Dendritic cell treated with granulocyte-macrophage colony-stimulating factor and Interleukin-4, amounts not matched to agents 40 ng/mL and 50 ng/mL, for 4 days (primary cell): ENCODE data around the gene MBD6.

ENCODE experiments used
- H3K27ac Mint-ChIP-seq: one replicate; pipeline ENCODE4 v1.8.0; 2022; ENCODE audit warnings: mild to moderate bottlenecking, mixed read lengths
- H3K27me3 Mint-ChIP-seq: one replicate; pipeline ENCODE4 v1.8.0; 2022; ENCODE audit warnings: mild to moderate bottlenecking, mixed read lengths
- H3K36me3 Mint-ChIP-seq: one replicate; pipeline ENCODE4 v1.8.0; 2022; ENCODE audit warnings: low read depth, mixed read lengths
- H3K4me1 Mint-ChIP-seq: one replicate; pipeline ENCODE4 v1.8.0; 2022; ENCODE audit warnings: low read depth, mixed read lengths
- H3K4me3 Mint-ChIP-seq: one replicate; pipeline ENCODE4 v1.8.0; 2022; ENCODE audit warnings: mild to moderate bottlenecking, moderate library complexity, mixed read lengths
- H3K9me3 Mint-ChIP-seq: one replicate; pipeline ENCODE4 v1.8.0; 2022; ENCODE audit warnings: mixed read lengths
- intact Hi-C: fragments of 100-400 bp; cut with micrococcal nuclease; formaldehyde crosslinking; loops from one replicate; pipeline ENCODE4 v1.15.0; 2022

The MBD6 gene, protein sequence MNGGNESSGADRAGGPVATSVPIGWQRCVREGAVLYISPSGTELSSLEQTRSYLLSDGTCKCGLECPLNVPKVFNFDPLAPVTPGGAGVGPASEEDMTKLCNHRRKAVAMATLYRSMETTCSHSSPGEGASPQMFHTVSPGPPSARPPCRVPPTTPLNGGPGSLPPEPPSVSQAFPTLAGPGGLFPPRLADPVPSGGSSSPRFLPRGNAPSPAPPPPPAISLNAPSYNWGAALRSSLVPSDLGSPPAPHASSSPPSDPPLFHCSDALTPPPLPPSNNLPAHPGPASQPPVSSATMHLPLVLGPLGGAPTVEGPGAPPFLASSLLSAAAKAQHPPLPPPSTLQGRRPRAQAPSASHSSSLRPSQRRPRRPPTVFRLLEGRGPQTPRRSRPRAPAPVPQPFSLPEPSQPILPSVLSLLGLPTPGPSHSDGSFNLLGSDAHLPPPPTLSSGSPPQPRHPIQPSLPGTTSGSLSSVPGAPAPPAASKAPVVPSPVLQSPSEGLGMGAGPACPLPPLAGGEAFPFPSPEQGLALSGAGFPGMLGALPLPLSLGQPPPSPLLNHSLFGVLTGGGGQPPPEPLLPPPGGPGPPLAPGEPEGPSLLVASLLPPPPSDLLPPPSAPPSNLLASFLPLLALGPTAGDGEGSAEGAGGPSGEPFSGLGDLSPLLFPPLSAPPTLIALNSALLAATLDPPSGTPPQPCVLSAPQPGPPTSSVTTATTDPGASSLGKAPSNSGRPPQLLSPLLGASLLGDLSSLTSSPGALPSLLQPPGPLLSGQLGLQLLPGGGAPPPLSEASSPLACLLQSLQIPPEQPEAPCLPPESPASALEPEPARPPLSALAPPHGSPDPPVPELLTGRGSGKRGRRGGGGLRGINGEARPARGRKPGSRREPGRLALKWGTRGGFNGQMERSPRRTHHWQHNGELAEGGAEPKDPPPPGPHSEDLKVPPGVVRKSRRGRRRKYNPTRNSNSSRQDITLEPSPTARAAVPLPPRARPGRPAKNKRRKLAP

DNA sequence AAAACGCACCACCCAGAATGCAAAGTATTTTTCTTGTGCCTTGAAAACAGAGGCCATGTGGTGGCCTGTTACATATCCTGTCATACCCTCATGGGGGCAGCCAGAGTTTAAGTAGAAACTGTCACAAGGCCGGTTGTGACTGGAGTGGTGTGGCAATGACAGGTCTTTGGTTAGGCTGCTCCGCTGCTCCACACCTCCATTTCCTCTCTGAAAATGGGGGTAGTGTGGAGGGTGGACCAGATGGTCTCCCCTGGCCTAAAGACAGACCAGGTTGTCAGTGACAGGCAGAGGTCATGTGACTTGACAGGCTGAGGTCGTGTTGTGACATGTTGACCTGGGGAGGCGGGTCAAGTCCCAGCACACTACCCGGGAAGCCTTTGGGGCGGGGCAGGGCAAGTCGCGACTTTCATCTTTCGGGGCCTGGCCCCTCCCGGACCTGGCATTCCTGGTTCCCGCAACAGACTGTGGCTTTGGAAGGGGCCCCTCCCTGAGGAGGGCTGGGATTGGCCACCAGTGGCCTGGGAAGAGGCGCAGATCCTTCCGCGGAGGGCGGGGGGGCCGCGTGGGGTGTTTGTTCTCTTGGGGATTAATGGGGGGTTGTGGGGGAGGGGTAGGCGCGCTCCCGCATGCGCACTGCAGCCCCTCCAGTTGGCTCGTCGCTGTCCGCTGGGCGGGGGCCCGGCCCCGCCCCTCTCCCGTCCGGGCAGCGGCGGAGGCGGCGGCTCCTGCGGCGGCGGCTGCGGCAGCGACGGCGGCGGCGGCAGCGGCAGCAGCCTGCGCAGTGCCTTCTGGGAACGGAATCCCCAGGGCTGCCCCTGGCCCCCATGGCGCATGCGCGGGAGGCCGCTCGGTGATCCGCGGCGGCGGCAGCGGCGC, at the start of gene MBD6:
TSS of gene MBD6 (plus strand) at position 814 of the 876 bp plus-strand sequence. CDS start 1,480 bp downstream, outside the sequence.
- intact Hi-C loops = no loop called here
- Mint-ChIP-seq H3K4me3 (peak within 1 kb of the TSS; percentile 95), H3K27me3 (no peaks in the 10 kb centered on the region), H3K4me1 (peaks cover 79% of the 10 kb centered on the region), H3K27ac (peak within 1 kb of the TSS; percentile 98), H3K36me3 (peaks cover 73% of the 10 kb centered on the region), H3K9me3 (no peaks in the 10 kb centered on the region)

DNA sequence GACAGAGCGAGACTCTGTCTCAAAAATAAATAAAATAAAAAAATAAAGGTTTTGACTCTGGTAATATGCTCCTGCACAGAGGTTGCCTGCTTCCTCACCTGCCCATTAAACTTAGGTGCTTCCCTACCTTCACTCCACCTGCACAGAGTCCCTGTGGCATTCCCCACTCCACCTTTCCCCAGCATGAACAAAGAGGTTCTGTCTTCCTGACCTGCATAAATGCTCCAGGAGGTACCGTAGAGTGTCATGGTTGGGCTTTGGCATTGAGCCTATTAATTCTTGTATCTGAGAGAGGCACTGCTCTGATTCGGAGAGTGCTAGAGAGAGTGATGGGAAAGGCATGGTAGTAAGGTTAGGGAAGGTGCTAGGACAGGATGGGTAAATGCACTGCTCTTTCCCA, 49.2 kb upstream of the MBD6 start:
- Mint-ChIP-seq H3K4me3 (no peak overlapping the region), H3K27me3 (no peaks in the 10 kb centered on the region), H3K36me3 (peaks cover 95% of the 10 kb centered on the region), H3K9me3 (no peaks in the 10 kb centered on the region), H3K27ac (no peak overlapping the region), H3K4me1 (peaks cover 65% of the 10 kb centered on the region)
- intact Hi-C loops = no loop called here

DNA sequence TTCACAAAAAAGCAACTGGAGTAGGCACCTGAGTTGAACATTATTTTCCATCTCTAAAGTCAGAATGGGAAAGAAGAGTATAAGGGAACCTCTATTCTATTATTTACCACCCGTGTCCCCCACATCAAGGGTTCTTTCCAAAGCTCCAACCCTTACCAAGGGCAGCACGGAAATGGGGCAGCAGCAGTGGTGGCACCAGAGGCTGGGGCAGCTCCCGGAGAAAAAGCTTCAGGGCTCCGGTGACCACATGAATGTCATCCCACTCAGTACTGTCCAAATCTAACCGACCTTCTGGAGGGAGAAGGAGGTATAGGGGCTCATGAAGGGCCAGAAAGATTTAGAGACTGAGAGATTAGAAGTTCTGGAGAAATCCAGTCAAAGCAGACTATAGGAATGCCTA, 48.7 kb upstream of the MBD6 start:
- Mint-ChIP-seq H3K9me3 (no peaks in the 10 kb centered on the region), H3K36me3 (peaks cover 90% of the 10 kb centered on the region), H3K27ac (no peak overlapping the region)

DNA sequence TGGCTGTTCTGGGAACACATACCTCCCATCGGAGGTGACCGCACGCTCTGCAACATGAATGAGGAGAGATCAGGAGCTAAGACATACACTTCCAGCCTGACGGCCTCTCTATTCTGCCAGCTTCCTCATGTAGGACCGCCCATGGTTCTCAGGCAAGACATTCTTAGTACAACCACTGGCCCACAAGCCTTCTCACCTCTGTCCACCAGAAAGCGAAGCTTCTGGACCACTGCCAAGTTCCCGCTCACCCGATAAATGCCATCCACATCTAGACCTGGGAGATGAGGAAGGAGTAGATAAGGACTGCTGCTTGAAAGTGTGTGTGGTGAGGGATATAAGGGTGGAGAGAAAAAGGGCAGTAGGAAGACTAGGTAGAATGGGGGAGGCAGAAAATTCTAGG, 48.2 kb upstream of the MBD6 start:
- peak overlapping the region; percentile 35 for H3K27ac Mint-ChIP-seq
- H3K27me3 Mint-ChIP-seq = no peaks in the 10 kb centered on the region
- H3K4me1 Mint-ChIP-seq = peaks cover 73% of the 10 kb centered on the region
- H3K4me3 Mint-ChIP-seq = peak overlapping the region; percentile 47
- H3K36me3 Mint-ChIP-seq = peaks cover 85% of the 10 kb centered on the region
- intact Hi-C loops = no loop called here
- no peaks in the 10 kb centered on the region for H3K9me3 Mint-ChIP-seq

More for the DNA sequence above, 48.7 kb upstream of the MBD6 start:
- Mint-ChIP-seq H3K4me1 (peaks cover 68% of the 10 kb centered on the region), H3K4me3 (no peak overlapping the region), H3K27me3 (no peaks in the 10 kb centered on the region)
- intact Hi-C loops = no loop called here

DNA sequence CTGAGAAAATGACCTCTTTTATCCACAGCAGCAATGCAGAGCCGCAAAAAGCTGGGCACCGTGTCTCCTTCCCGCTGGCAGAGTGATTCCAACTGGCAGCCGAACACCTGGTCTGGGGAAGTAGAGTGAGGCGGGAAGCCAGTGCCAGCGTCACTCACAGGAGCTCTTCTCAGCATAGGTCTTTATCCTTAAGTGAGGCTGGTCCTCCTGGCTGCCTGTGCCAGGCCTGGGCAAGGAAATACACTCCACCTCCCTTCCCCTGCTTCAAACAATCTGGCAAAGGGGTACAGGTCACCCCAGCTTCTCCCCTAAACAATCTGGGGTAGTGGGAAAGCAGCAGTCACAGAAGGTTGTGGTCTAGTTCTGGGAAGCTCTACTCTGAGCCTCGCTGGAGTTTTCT, 47.8 kb upstream of the MBD6 start:
- Mint-ChIP-seq H3K27me3 (no peaks in the 10 kb centered on the region), H3K36me3 (peaks cover 80% of the 10 kb centered on the region), H3K4me3 (peak overlapping the region; percentile 47), H3K4me1 (peaks cover 77% of the 10 kb centered on the region), H3K27ac (peak overlapping the region; percentile 35), H3K9me3 (no peaks in the 10 kb centered on the region)
- intact Hi-C loops = no loop called here

DNA sequence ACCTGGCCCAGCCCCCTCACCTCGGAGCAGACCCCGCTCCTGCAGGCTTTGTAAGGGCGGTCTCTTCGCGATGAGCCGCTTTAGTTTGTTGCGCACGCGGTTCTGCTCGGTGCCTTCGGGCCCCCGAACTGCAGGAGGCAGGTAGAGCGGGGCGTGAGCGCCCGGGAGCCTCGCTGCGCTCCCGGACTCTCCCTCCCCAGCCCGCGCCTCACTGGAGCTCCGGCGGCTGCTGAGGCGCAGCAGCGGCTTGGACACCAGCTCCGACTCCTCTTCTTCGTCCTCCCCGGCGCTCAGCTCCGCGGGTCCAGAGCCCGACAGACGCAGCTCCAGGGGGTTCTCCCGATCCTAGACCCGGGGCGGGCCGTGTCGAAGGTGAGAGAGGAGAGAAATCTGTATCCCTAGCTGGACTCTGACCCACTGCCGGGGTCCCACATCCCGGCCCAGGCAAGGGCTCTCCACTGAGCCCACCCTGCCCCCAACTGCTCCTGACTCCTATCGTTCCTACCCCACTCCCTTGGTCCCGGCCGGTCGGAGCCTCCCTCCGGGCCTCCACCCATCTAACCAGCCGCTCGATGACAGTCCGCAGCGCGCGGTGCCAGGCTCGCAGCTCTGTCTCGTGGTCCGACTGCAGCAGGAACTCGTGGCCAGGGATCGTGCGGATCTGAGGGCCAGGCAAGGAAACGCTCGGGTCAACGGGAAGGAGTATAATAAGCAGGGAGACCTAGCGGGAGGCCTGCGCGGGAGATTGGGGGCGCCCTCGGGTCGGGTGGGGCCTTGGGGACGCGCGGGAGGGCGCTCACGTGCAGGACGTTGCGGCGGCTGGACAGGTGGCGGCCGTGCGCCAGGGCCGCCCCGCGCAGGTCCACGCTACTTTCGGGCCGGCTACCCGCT, 47.1 kb upstream of the MBD6 start:
- Mint-ChIP-seq H3K27ac (peak overlapping the region; percentile 97), H3K4me3 (peak overlapping the region; percentile 96), H3K9me3 (no peaks in the 10 kb centered on the region), H3K36me3 (peaks cover 74% of the 10 kb centered on the region), H3K27me3 (no peaks in the 10 kb centered on the region), H3K4me1 (peaks cover 84% of the 10 kb centered on the region)
- intact Hi-C loops = loop anchor here (1.0 to 2.0 kb wide), 2 partner anchors 17 to 48 kb away; partner anchors contain the start of gene GLI1

DNA sequence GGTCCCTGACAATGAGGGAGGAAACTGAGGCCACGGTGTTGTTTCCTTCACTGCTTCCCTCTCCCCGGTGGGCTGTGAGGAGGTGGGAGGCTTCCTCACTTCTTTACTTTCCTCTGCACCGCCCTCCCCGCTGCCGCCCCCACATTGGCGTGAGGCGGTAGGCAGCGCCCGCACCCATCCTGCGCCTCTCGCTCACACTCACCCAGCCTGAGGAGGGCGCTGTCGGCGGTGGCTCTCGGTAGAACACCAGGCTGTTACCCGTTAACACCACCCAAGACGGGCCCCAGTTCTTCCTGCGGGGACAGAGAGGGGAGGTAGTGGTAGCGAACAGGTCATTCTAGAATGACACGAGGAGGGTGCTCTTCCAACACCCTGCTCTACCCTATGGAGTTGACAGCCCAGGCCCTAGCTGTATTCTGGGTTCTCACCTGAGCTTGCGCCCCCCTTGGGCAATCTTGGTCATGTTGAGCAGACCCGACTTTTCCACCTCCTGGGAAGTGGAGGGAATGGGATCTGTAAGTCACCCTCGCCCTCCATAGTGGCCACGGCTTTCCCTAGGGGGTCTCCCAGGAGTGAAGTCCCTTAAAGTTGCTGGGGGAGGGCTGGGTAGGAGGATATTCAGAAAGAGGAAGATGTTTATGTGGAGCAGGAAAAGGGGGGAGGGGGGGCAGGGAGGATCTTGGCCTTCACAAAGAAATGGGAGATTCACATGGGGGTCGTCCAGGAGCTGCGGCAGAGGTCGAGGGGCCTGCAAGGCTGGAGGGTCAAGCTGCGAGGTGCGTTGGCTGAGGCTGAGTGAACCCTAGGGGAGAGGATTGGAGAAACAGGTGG, 46.2 kb upstream of the MBD6 start:
- Mint-ChIP-seq H3K4me1 (peaks cover 87% of the 10 kb centered on the region), H3K36me3 (peaks cover 65% of the 10 kb centered on the region), H3K27me3 (no peaks in the 10 kb centered on the region), H3K9me3 (no peaks in the 10 kb centered on the region), H3K27ac (peak overlapping the region; percentile 97), H3K4me3 (peak overlapping the region; percentile 96)
- intact Hi-C loops = loop anchor here (1.0 to 2.0 kb wide), 2 partner anchors 18 to 47 kb away; partner anchors contain the start of gene GLI1

DNA sequence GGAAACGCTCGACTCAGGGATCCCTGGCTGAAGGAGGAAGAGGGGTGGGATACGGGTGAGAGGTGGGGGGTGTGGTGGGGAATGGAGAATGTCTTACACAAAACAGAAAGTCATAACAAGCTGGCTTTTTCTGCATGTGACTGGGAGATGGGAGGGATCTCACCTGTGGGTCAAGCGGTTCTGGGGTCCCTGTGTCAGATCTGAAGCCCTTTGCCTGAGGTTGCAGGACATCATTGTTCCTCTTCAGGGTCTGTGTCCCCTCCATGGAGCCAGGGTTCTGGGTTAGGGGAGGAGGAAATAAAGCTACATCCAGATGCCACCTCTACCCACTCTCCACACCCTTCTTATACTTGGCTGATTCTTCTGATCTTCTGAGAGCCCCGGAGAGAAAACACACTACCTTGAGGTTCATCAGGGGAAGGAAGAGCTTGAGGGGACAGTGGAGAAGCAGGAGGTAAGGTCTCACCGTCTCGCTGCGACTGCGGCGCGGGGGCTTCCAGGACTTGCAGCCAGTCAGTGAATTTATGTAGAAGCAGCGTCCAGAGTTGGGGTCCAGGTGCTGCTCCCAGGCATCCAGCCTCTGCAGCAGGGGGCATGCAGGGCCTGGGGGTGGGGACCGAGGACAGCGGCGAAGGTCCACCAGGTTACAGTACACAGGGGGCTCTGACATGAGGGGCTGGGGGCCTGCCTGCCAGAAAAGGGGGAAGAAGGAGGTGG, 45.5 kb upstream of the MBD6 start:
- no peaks in the 10 kb centered on the region for H3K9me3 Mint-ChIP-seq
- H3K36me3 Mint-ChIP-seq = peaks cover 57% of the 10 kb centered on the region
- no peaks in the 10 kb centered on the region for H3K27me3 Mint-ChIP-seq
- H3K27ac Mint-ChIP-seq = peak overlapping the region; percentile 97
- peaks cover 84% of the 10 kb centered on the region for H3K4me1 Mint-ChIP-seq
- H3K4me3 Mint-ChIP-seq = peak overlapping the region; percentile 96
- intact Hi-C loops = loop anchor here (1.0 to 2.0 kb wide), 2 partner anchors 18 to 46 kb away; partner anchors contain the start of gene GLI1

DNA sequence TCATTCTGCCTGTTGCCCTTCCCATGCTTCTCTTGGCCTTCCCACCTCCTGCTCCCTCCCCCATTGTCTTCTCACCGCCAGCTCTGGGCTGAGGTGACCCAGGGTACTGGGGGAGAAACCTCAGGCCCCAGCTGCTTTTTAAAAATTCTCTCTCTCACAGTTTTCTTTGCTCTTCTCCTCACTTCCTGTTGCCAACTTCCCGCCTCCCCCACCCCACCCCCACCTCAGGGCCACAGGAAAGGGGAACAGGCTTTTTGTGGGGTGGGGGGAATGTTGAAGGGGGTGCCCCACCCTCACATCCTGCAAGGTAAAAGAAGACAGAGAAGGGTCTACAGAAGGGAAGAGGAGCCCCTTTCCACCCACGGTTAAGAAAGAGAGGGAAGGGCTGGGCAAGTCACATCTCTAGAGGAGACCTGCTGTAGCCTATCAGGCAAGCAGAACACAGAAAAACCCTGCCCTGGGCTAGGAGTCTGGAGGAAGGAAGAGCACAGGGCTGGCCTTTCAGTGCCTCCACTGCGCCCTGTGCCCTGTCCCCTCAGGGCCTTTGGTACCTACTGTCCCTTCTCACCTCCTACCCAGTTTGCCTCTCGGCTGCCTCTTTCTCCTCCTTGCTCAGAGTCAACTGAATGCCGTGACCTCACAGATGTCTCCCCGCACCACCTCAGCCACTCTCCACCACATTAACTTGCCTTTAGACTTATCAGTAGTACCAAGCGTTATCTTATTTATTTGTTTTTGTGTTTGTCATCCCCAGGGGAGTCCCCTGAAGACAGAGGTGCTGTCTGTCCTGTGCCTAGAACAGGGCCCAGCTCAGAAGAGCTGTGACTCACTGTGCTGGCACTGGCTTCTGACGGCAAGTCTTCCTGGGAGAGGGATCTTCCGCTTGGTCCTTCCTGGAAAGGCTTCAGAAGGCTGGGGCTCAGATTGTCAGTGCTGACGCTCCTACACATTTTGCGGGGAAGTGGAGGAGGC, 44.6 kb upstream of the MBD6 start:
- intact Hi-C loops = loop anchor here (1.0 to 2.0 kb wide), 2 partner anchors 9 to 19 kb away; partner anchors contain the start of gene GLI1
- H3K4me3 Mint-ChIP-seq = peak overlapping the region; percentile 96
- H3K36me3 Mint-ChIP-seq = peaks cover 49% of the 10 kb centered on the region
- H3K27ac Mint-ChIP-seq = peak overlapping the region; percentile 97
- H3K4me1 Mint-ChIP-seq = peaks cover 82% of the 10 kb centered on the region
- no peaks in the 10 kb centered on the region for H3K27me3 Mint-ChIP-seq
- no peaks in the 10 kb centered on the region for H3K9me3 Mint-ChIP-seq

DNA sequence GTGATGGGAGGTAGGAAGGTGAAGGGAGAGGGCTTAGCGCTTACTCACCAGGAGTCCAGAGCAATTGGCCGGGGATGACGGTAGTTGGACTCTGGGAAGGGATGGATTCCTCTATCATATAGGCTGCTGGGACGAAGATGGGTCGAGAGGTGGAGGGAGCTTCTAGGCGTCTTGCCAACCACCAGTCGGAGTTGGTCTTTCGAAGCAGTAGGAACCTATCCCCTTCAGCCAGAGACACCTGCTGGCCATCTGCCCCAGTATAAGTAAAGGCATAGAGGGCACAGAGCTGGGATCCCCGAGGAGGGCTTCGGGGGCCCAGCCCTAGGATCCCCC, 43.6 kb upstream of the MBD6 start:
- Mint-ChIP-seq H3K4me3 (peak overlapping the region; percentile 96), H3K9me3 (no peaks in the 10 kb centered on the region), H3K4me1 (peaks cover 79% of the 10 kb centered on the region), H3K27me3 (no peaks in the 10 kb centered on the region), H3K27ac (peak overlapping the region; percentile 97), H3K36me3 (peaks cover 39% of the 10 kb centered on the region)
- intact Hi-C loops = no loop called here
